ENCODE results near the gene TMEM200A.

GRCh38 chr6:130460934-130461333 lies 95.1 kb downstream of the TMEM200A start:
- TF ChIP-seq CTCF (IDR thresholded peaks at IDR 0.05; ENCODE audit: insufficient read depth, low read length, poor library complexity, severe bottlenecking): no peak
- no peak for TF ChIP-seq EZH2phosphoT487 (conservative IDR thresholded peaks at IDR 0.05; ENCODE audit: low read length)
